ENCODE results near the gene MRPL36.

- TF ChIP-seq, protein P1, sequence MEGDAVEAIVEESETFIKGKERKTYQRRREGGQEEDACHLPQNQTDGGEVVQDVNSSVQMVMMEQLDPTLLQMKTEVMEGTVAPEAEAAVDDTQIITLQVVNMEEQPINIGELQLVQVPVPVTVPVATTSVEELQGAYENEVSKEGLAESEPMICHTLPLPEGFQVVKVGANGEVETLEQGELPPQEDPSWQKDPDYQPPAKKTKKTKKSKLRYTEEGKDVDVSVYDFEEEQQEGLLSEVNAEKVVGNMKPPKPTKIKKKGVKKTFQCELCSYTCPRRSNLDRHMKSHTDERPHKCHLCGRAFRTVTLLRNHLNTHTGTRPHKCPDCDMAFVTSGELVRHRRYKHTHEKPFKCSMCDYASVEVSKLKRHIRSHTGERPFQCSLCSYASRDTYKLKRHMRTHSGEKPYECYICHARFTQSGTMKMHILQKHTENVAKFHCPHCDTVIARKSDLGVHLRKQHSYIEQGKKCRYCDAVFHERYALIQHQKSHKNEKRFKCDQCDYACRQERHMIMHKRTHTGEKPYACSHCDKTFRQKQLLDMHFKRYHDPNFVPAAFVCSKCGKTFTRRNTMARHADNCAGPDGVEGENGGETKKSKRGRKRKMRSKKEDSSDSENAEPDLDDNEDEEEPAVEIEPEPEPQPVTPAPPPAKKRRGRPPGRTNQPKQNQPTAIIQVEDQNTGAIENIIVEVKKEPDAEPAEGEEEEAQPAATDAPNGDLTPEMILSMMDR (IDR thresholded peaks at IDR 0.05): no peak
- TF ChIP-seq POLR2A (IDR thresholded peaks at IDR 0.05): no peak
Measured at GRCh38 chr5:1834721-1835429, 35.2 kb upstream of the MRPL36 start.
